ENCODE data around the gene BSN.

Gene BSN

GRCh38 chr3:49650637-49651036 is 96.4 kb downstream of the BSN start:
- Histone ChIP-seq H2AFZ (ENCODE audit: low read depth, low read length) (no peak overlapping the region), H3K4me1 (ENCODE audit: insufficient read depth, low read length) (no peaks in the 10 kb centered on the region), H3K9ac (ENCODE audit: low read depth, low read length) (no peak overlapping the region), H3K4me3 (ENCODE audit: low read depth in 1 of 2, low read length in 2 of 2) (no peak overlapping the region), H3K36me3 (ENCODE audit: insufficient read depth, low read length) (no peaks in the 10 kb centered on the region), H3K27ac (ENCODE audit: low read length) (no peak overlapping the region), H3K9me3 (ENCODE audit: insufficient read depth, low read length, severe bottlenecking) (no peaks in the 10 kb centered on the region), H3K79me2 (ENCODE audit: insufficient read depth, low read length) (no peaks in the 10 kb centered on the region), H3K4me2 (ENCODE audit: insufficient read depth, low read length) (no peak overlapping the region), H3K27me3 (ENCODE audit: insufficient read depth, low read length, poor library complexity) (no peaks in the 10 kb centered on the region), H4K20me1 (ENCODE audit: insufficient read depth, low read length) (no peaks in the 10 kb centered on the region)
- DNase-seq, result no peak
- TF ChIP-seq CTCF (IDR thresholded peaks at IDR 0.05; ENCODE audit: borderline replicate concordance, extremely low read depth, low read length, poor library complexity, severe bottlenecking) (no peak), EZH2 (IDR thresholded peaks at IDR 0.05; ENCODE audit: borderline replicate concordance, low read depth, low read length, severe bottlenecking) (no peak)
- ATAC-seq (ENCODE audit: insufficient read depth, low read depth), result no peak

- Histone ChIP-seq H3K79me2 (ENCODE audit: insufficient read depth, low read length) (no peaks in the 10 kb centered on the region), H3K4me1 (ENCODE audit: insufficient read depth, low read length) (no peaks in the 10 kb centered on the region), H3K4me3 (ENCODE audit: low read depth in 1 of 2, low read length in 2 of 2) (no peak overlapping the region), H3K36me3 (ENCODE audit: insufficient read depth, low read length) (no peaks in the 10 kb centered on the region), H3K9me3 (ENCODE audit: insufficient read depth, low read length, severe bottlenecking) (no peaks in the 10 kb centered on the region), H3K4me2 (ENCODE audit: insufficient read depth, low read length) (no peak overlapping the region), H4K20me1 (ENCODE audit: insufficient read depth, low read length) (no peaks in the 10 kb centered on the region), H2AFZ (ENCODE audit: low read depth, low read length) (no peak overlapping the region), H3K27me3 (ENCODE audit: insufficient read depth, low read length, poor library complexity) (no peaks in the 10 kb centered on the region), H3K9ac (ENCODE audit: low read depth, low read length) (no peak overlapping the region), H3K27ac (ENCODE audit: low read length) (no peak overlapping the region)
- TF ChIP-seq CTCF (IDR thresholded peaks at IDR 0.05; ENCODE audit: borderline replicate concordance, extremely low read depth, low read length, poor library complexity, severe bottlenecking), result no peak
- TF ChIP-seq EZH2 (IDR thresholded peaks at IDR 0.05; ENCODE audit: borderline replicate concordance, low read depth, low read length, severe bottlenecking), result no peak
- ATAC-seq (ENCODE audit: insufficient read depth, low read depth), result no peak
- no peak for DNase-seq
These were observed 98.1 kb downstream of the BSN start for GRCh38 chr3:49652218-49652902.

GRCh38 chr3:49652903-49653415 is 98.7 kb downstream of the BSN start:
- no peaks in the 10 kb centered on the region for H4K20me1 ChIP-seq (ENCODE audit: insufficient read depth, low read length)
- no peak overlapping the region for H3K9ac ChIP-seq (ENCODE audit: low read depth, low read length)
- no peak overlapping the region for H2AFZ ChIP-seq (ENCODE audit: low read depth, low read length)
- TF ChIP-seq CTCF (IDR thresholded peaks at IDR 0.05; ENCODE audit: borderline replicate concordance, extremely low read depth, low read length, poor library complexity, severe bottlenecking) (no peak), EZH2 (IDR thresholded peaks at IDR 0.05; ENCODE audit: borderline replicate concordance, low read depth, low read length, severe bottlenecking) (no peak)
- H3K4me1 ChIP-seq (ENCODE audit: insufficient read depth, low read length), result no peaks in the 10 kb centered on the region
- no peaks in the 10 kb centered on the region for H3K36me3 ChIP-seq (ENCODE audit: insufficient read depth, low read length)
- no peaks in the 10 kb centered on the region for H3K9me3 ChIP-seq (ENCODE audit: insufficient read depth, low read length, severe bottlenecking)
- ATAC-seq (ENCODE audit: insufficient read depth, low read depth), result no peak
- no peak overlapping the region for H3K27ac ChIP-seq (ENCODE audit: low read length)
- DNase-seq, result no peak
- no peaks in the 10 kb centered on the region for H3K79me2 ChIP-seq (ENCODE audit: insufficient read depth, low read length)
- no peak overlapping the region for H3K4me3 ChIP-seq (ENCODE audit: low read depth in 1 of 2, low read length in 2 of 2)
- H3K27me3 ChIP-seq (ENCODE audit: insufficient read depth, low read length, poor library complexity), result no peaks in the 10 kb centered on the region
- H3K4me2 ChIP-seq (ENCODE audit: insufficient read depth, low read length), result no peak overlapping the region

All from DND-41 (cell line).